Esophagus muscularis mucosa (tissue), 4 donors: ENCODE measurements around the gene TNC.

Source experiments
- CTCF ChIP-seq, 3 experiments: fragments of 200-600 bp in 2 of 3; fragments of 450-650 bp in 1 of 3; sonication (generic) in 2 of 3; IDR thresholded peaks; one replicate each; pipeline ENCODE4 v1.5.1; 2017 to 2019; ENCODE audit warnings: antibody characterized with exemption in 3 of 3, mild to moderate bottlenecking in 2 of 3, moderate library complexity in 1 of 3
- EP300 ChIP-seq: sonication (generic); formaldehyde crosslinking; IDR thresholded peaks from one replicate; pipeline ENCODE4 v1.6.1; 2017; ENCODE audit warnings: antibody characterized with exemption
- POLR2A ChIP-seq: fragments of 450-650 bp; IDR thresholded peaks from one replicate; pipeline ENCODE4 v1.6.1; 2017; ENCODE audit warnings: antibody characterized with exemption, moderate library complexity, mild to moderate bottlenecking, low read depth
- POLR2AphosphoS5 ChIP-seq, 2 donors: sonication (generic); formaldehyde crosslinking; IDR thresholded peaks; one replicate each; pipeline ENCODE4 v1.6.1; 2017; ENCODE audit warnings: antibody characterized with exemption in 2 of 2

- TF ChIP-seq CTCF (IDR thresholded peaks at IDR 0.05) = no peak
- no peak for TF ChIP-seq POLR2A
- peak in 1 of 2 donors; percentile 46 for TF ChIP-seq POLR2AphosphoS5 (IDR thresholded peaks at IDR 0.05)
- TF ChIP-seq EP300 = no peak
Observed at GRCh38 chr9:115034801-115035200, 83.2 kb downstream of the TNC start.
